Skeletal muscle cell (primary cell): ENCODE measurements around the gene LMO1.

Source experiments
- DNase-seq: peaks from one replicate; pipeline ENCODE4 v3.0.0-alpha.2; 2010; ENCODE audit warnings: low read depth
- H3K4me3 ChIP-seq: 2 replicates; pipeline ENCODE4 v1.5.1; 2011; ENCODE audit warnings: low read depth, mild to moderate bottlenecking, control low read depth, low read length, moderate library complexity

The LMO1 gene

GRCh38 chr11:8251616-8252295 is 11.9 kb downstream of the LMO1 start:
- DNase-seq: no peak
- H3K4me3 ChIP-seq: no peak overlapping the region

- no peak for DNase-seq
These were observed 12.6 kb downstream of the LMO1 start for GRCh38 chr11:8250981-8251615.

GRCh38 chr11:8250434-8250833 is 13.2 kb downstream of the LMO1 start:
- no peak for DNase-seq
- no peak overlapping the region for H3K4me3 ChIP-seq

More at GRCh38 chr11:8250981-8251615, 12.6 kb downstream of the LMO1 start:
- H3K4me3 ChIP-seq: no peak overlapping the region

- no peak for DNase-seq
- no peak overlapping the region for H3K4me3 ChIP-seq
These were observed 14.2 kb downstream of the LMO1 start for GRCh38 chr11:8249482-8249881.

GRCh38 chr11:8248786-8249185 is 14.9 kb downstream of the LMO1 start:
- no peak overlapping the region for H3K4me3 ChIP-seq

GRCh38 chr11:8247312-8247711 is 16.4 kb downstream of the LMO1 start:
- no peak for DNase-seq
- no peak overlapping the region for H3K4me3 ChIP-seq

More at GRCh38 chr11:8248786-8249185, 14.9 kb downstream of the LMO1 start:
- DNase-seq: no peak

- no peak overlapping the region for H3K4me3 ChIP-seq
- no peak for DNase-seq
These were observed 20.2 kb downstream of the LMO1 start for GRCh38 chr11:8243458-8243857.

GRCh38 chr11:8242499-8243280 is 21.0 kb downstream of the LMO1 start:
- no peak overlapping the region for H3K4me3 ChIP-seq
- DNase-seq: no peak

GRCh38 chr11:8242118-8242475 is 21.6 kb downstream of the LMO1 start:
- no peak overlapping the region for H3K4me3 ChIP-seq
- DNase-seq: no peak

- H3K4me3 ChIP-seq: no peak overlapping the region
- no peak for DNase-seq
These were observed 22.1 kb downstream of the LMO1 start for GRCh38 chr11:8241373-8242117.

GRCh38 chr11:8239536-8240228 is 24.0 kb downstream of the LMO1 start:
- no peak overlapping the region for H3K4me3 ChIP-seq
- no peak for DNase-seq

- no peak overlapping the region for H3K4me3 ChIP-seq
- DNase-seq: no peak
These were observed 24.6 kb downstream of the LMO1 start for GRCh38 chr11:8239040-8239439.

- no peak for DNase-seq
- no peak overlapping the region for H3K4me3 ChIP-seq
These were observed 26.2 kb downstream of the LMO1 start for GRCh38 chr11:8237453-8237852.

- H3K4me3 ChIP-seq: no peak overlapping the region
- no peak for DNase-seq
These were observed 27.8 kb downstream of the LMO1 start for GRCh38 chr11:8235925-8236324.

GRCh38 chr11:8234910-8235309 is 28.8 kb downstream of the LMO1 start:
- H3K4me3 ChIP-seq: no peak overlapping the region

GRCh38 chr11:8234425-8234821 is 29.3 kb downstream of the LMO1 start:
- no peak overlapping the region for H3K4me3 ChIP-seq
- DNase-seq: no peak

More at GRCh38 chr11:8234910-8235309, 28.8 kb downstream of the LMO1 start:
- DNase-seq: no peak

- no peak overlapping the region for H3K4me3 ChIP-seq
- no peak for DNase-seq
These were observed 29.8 kb downstream of the LMO1 start for GRCh38 chr11:8233691-8234424.

- DNase-seq: no peak
These were observed 30.6 kb downstream of the LMO1 start for GRCh38 chr11:8232849-8233606.

More at GRCh38 chr11:8232849-8233606, 30.6 kb downstream of the LMO1 start:
- no peak overlapping the region for H3K4me3 ChIP-seq
